HG03159 (cell line): Measurements from ENCODE around the gene SIN3B.

Experiments
- ATAC-seq: cut with Tn5 transposase; IDR thresholded peaks from one replicate; pipeline ENCODE4 v1.9.1; 2021; ENCODE audit warnings: mild to moderate bottlenecking, moderate library complexity; ENCODE audit not compliant: unreplicated experiment

The SIN3B gene

GRCh38 chr19:16901491-16902175 is 72.4 kb downstream of the SIN3B start:
- ATAC-seq: no peak

GRCh38 chr19:16902545-16902944 is 73.3 kb downstream of the SIN3B start:
- ATAC-seq: no peak

GRCh38 chr19:16903347-16903746 is 74.1 kb downstream of the SIN3B start:
- no peak for ATAC-seq

GRCh38 chr19:16904599-16904998 is 75.4 kb downstream of the SIN3B start:
- no peak for ATAC-seq

- ATAC-seq: no peak
Measured at GRCh38 chr19:16908759-16909158, 79.6 kb downstream of the SIN3B start.

- ATAC-seq: no peak
Measured at GRCh38 chr19:16911046-16911445, 81.8 kb downstream of the SIN3B start.

- ATAC-seq: no peak
Measured at GRCh38 chr19:16912780-16913179, 83.6 kb downstream of the SIN3B start.

- ATAC-seq: no peak
Measured at GRCh38 chr19:16914421-16914820, 85.2 kb downstream of the SIN3B start.

- no peak for ATAC-seq
Measured at GRCh38 chr19:16915135-16915534, 85.9 kb downstream of the SIN3B start.

GRCh38 chr19:16915734-16916133 is 86.5 kb downstream of the SIN3B start:
- ATAC-seq: no peak

GRCh38 chr19:16917401-16917800 is 88.2 kb downstream of the SIN3B start:
- no peak for ATAC-seq

- no peak for ATAC-seq
Measured at GRCh38 chr19:16919496-16919895, 90.3 kb downstream of the SIN3B start.

- no peak for ATAC-seq
Measured at GRCh38 chr19:16920816-16921529, 91.8 kb downstream of the SIN3B start.

GRCh38 chr19:16921766-16922591 is 92.8 kb downstream of the SIN3B start:
- ATAC-seq: no peak

- no peak for ATAC-seq
Measured at GRCh38 chr19:16922592-16922934, 93.4 kb downstream of the SIN3B start.

GRCh38 chr19:16922949-16923348 is 93.8 kb downstream of the SIN3B start:
- no peak for ATAC-seq

GRCh38 chr19:16927883-16928282 is 98.7 kb downstream of the SIN3B start:
- ATAC-seq: no peak

GRCh38 chr19:16928351-16928750 is 99.2 kb downstream of the SIN3B start:
- ATAC-seq: no peak

GRCh38 chr19:16928916-16929315 is 99.7 kb downstream of the SIN3B start:
- ATAC-seq: no peak
